Epithelial cell of esophagus (primary cell): ENCODE measurements around the gene CSTF1.

Experiments used
- DNase-seq: peaks from one replicate; pipeline ENCODE4 v3.0.0; 2010; ENCODE audit warnings: low read depth
- H3K4me3 ChIP-seq: 2 replicates; pipeline ENCODE4 v1.5.1; 2011; ENCODE audit warnings: mild to moderate bottlenecking, low read length, control low read depth
- TF ChIP-seq, protein P1 (sequence below): IDR thresholded peaks from 2 replicates; pipeline ENCODE4 v1.5.1; 2011; ENCODE audit warnings: low read depth, mild to moderate bottlenecking, low read length, control low read depth, inconsistent platforms; ENCODE audit not compliant: insufficient read depth; ENCODE audit errors: missing control alignments

The CSTF1 gene

DNA sequence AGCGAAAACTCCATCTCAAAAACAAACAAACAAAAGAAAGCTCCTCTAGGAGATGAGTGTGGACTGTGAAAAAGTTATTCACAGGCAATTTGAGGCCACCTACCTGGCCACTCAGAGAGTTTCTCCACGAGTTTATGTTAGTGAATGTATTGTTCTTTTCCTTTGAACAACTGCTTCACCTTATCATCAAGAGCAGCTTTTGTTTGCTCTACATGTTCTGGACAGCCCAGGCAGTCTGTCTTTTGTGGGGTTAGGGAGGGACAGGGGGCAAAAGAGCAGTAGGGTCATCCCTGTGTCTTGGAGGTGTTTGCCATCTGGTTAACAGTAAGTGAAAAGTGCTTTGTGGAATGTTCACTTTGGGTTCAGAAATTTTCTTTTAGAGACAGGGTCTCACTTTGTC is 27.6 kb downstream of the CSTF1 start:
- no peak overlapping the region for H3K4me3 ChIP-seq
- TF ChIP-seq, protein P1, sequence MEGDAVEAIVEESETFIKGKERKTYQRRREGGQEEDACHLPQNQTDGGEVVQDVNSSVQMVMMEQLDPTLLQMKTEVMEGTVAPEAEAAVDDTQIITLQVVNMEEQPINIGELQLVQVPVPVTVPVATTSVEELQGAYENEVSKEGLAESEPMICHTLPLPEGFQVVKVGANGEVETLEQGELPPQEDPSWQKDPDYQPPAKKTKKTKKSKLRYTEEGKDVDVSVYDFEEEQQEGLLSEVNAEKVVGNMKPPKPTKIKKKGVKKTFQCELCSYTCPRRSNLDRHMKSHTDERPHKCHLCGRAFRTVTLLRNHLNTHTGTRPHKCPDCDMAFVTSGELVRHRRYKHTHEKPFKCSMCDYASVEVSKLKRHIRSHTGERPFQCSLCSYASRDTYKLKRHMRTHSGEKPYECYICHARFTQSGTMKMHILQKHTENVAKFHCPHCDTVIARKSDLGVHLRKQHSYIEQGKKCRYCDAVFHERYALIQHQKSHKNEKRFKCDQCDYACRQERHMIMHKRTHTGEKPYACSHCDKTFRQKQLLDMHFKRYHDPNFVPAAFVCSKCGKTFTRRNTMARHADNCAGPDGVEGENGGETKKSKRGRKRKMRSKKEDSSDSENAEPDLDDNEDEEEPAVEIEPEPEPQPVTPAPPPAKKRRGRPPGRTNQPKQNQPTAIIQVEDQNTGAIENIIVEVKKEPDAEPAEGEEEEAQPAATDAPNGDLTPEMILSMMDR, result no peak

DNA sequence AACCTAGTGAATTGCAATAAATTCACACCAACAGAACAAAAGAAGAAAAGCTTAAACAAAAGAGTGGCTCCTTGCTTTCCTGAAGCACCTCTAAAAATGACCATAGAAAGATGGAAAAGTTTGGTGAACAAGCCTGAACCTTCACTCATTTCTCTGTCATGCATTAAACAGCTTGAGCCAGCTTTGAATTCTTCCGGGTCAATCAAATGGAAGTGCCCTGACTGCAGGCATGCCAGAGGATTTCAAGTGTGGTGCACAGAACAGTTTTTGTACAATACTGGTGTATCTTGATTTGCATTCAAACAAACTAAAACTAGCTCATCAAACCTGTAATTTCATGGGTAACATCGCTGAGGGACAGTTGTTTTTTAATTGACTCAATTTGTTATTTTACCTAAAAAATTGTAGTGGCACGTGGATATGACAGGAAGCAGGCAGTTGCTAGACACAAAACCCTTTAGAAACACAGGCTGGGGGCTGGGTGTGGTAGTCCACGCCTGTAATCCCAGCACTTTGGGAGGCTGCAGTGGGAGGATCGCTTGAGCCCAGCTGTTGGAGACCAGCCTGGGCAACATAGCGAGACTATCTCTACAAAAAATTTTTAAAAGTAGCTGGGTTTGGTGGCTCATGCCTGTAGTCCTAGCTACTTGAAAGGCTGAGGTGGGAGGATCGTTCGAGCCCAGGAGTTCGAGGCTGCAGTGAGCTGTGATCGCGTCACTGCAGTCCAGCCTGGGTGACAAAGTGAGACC is 28.7 kb downstream of the CSTF1 start:
- TF ChIP-seq, protein P1, result no peak

More for the DNA sequence above, 27.6 kb downstream of the CSTF1 start:
- DNase-seq, result no peak

DNA sequence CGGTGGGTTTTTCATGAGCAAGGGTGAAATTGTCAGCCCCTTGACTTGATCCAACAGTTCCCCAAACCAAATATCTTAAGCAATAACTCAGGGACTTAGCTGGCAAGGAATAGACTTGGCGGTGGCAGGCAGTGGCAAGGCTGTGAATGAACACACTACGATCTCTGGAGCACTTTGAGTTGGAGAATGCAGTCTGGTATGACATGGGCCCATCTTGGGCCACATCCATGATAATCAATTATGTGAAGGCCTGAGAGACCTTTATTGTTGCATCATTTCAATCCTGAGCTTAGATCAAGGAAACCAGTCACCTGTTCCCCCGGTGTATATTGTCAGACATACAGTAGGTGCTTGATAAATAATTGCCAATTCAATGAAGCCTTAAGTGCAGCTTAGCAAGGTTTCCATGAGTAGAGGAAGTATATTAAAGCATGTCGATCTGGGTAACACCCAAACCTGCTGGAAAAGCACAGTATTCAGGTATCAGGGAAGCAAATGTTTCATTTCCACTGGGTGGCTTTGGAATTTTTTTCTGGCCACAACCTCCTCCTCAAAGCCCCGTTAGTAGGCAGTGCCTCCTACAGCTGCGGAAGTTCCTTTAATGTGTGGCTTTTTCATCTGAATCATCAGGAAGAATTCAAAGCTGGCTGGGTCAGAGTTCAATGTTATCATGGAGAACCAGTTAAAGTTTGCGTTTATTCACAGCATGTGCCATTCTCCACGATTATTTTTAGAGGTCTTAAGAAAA is 29.8 kb downstream of the CSTF1 start:
- DNase-seq, result peak; percentile 30
- H3K4me3 ChIP-seq, result no peak overlapping the region
- TF ChIP-seq, protein P1, result no peak

More for the DNA sequence above, 28.7 kb downstream of the CSTF1 start:
- no peak overlapping the region for H3K4me3 ChIP-seq
- DNase-seq, result no peak

DNA sequence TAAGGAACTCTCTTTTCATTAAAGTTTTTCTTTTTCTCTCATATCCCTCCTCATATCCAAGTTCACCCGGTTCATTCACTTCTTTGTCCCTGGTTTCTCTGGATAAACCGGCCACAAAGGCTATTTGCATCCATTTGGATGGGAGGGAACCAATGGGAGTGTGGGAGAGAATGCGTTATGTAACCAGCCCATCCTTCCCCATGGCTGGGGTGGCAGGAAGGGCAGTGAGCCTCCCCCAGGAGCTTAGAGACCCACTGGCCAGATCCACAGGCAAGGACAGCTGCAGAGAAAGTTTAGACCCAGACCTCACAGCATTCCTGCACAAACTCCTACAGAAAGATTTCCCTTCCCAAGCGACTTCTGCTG is 30.4 kb downstream of the CSTF1 start:
- DNase-seq, result no peak
- TF ChIP-seq, protein P1, result no peak
- H3K4me3 ChIP-seq, result no peak overlapping the region

DNA sequence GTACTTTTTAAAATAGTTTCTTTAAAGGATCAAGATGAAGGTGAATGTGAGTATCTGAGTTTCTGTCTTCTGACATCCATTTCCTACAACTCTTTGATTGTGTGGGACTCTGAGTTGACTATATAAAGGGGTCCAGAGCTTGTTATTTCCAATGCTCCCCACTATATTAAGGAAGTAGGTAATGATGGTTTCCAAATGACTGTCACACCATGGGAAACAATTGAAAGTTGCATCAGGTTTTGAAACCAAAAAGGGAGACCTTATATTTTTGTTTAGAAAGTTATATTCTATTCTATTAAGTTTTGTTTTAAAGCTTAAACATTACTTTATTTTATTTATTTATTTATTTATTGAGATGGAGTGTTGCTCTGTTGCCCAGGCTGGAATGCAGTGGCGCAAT is 30.8 kb downstream of the CSTF1 start:
- TF ChIP-seq, protein P1, result no peak
- no peak overlapping the region for H3K4me3 ChIP-seq

DNA sequence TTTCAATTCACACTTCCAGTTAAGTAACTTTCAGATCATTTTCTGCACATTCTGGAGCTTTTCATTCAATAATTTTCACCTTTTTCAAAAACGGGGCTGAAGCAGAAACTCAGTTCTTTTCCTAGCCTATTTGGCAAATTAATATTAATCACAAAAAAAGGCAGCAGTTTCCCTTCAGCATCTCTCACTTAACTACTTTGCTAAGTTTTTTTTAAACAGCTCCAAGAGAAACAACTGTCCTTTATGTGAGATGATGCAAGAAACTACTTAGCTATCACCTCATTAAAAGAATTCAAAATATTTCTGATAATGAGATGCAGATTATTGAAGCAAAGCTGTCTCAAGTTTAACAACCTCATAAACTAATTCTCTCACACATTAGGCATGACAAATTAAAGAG is 31.4 kb downstream of the CSTF1 start:
- TF ChIP-seq, protein P1, result no peak
- no peak overlapping the region for H3K4me3 ChIP-seq
- no peak for DNase-seq

More for the DNA sequence above, 30.8 kb downstream of the CSTF1 start:
- no peak for DNase-seq
